Fibroblast of lung (primary cell): Measurements from ENCODE around the gene FCGBP.
"Not testable (repeated sequence)": the region's sequence is repeated elsewhere in the genome, so short reads cannot be mapped to it uniquely, and the experiment has no call there.

Experiments
- EZH2 ChIP-seq: IDR thresholded peaks from 2 replicates; pipeline ENCODE4 v1.5.1; 2012; ENCODE audit warnings: low read length, control low read depth, mild to moderate bottlenecking; ENCODE audit errors: missing control alignments
- TF ChIP-seq, protein P1 (sequence below), 2 donors: IDR thresholded peaks in 1 of 2; conservative IDR thresholded peaks in 1 of 2; 1 replicate in 1 of 2; 2 replicates in 1 of 2; pipeline ENCODE4 v1.5.1; 2011 to 2012; ENCODE audit warnings: low read length in 2 of 2, control low read depth in 1 of 2, inconsistent platforms in 1 of 2, low read depth in 1 of 2, mild to moderate bottlenecking in 1 of 2

- TF ChIP-seq, protein P1, sequence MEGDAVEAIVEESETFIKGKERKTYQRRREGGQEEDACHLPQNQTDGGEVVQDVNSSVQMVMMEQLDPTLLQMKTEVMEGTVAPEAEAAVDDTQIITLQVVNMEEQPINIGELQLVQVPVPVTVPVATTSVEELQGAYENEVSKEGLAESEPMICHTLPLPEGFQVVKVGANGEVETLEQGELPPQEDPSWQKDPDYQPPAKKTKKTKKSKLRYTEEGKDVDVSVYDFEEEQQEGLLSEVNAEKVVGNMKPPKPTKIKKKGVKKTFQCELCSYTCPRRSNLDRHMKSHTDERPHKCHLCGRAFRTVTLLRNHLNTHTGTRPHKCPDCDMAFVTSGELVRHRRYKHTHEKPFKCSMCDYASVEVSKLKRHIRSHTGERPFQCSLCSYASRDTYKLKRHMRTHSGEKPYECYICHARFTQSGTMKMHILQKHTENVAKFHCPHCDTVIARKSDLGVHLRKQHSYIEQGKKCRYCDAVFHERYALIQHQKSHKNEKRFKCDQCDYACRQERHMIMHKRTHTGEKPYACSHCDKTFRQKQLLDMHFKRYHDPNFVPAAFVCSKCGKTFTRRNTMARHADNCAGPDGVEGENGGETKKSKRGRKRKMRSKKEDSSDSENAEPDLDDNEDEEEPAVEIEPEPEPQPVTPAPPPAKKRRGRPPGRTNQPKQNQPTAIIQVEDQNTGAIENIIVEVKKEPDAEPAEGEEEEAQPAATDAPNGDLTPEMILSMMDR (conservative IDR thresholded peaks at IDR 0.05 in 1 of 2, IDR thresholded peaks at IDR 0.05 in 1 of 2; ENCODE audit: low read depth in 1 of 2, low read length in 2 of 2), result not testable (repeated sequence)
- TF ChIP-seq EZH2, result not testable (repeated sequence)
Measured at GRCh38 chr19:39903486-39904091, 30.8 kb downstream of the FCGBP start.
